ENCODE data around the gene MOSPD2. TPM values are rescaled to one million over a fixed set of nuclear protein-coding genes. Genes with fewer than 3 reads are reported as not detected.

MOSPD2 gene
- total and polyA plus RNA-seq, 2 donors (not counting 3 experiments of a cell fraction or from before 2014, with no cell fraction given): 4.9 to 14.9 TPM

DNA sequence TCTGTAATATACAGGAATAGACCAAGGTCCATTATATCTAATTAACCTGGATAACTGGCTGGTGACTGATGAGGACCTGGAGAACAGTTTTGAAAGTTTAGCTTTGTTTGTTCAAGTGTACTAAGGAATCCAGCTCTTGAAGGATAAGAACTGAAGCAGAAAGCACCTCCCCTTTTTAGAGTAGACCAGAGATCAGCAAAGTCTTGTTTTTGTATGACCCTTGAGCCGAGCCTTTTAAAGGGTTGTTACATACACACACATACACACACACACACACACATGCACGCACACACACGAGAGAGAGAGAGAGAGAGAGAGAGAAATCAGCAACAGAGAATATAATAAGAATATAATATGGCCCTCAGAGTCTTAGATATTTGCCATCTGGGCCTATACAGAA, 13.0 kb downstream of the MOSPD2 start:
- no peak overlapping the region for H3K27ac ChIP-seq (ENCODE audit: insufficient read depth, low read depth, low read length)
- H3K9me3 ChIP-seq (replicated peaks; ENCODE audit: control insufficient read depth, insufficient read depth, low read length): no peaks in the 10 kb centered on the region
- no peaks in the 10 kb centered on the region for H3K79me2 ChIP-seq (ENCODE audit: control insufficient read depth, insufficient read depth, low read length)
- TF ChIP-seq POLR2AphosphoS5 (IDR thresholded peaks at IDR 0.05; ENCODE audit: insufficient read depth, low read depth, low read length) (no peak), GATA2 (IDR thresholded peaks at IDR 0.05; ENCODE audit: insufficient read depth, insufficient read length, low read depth, low read length) (no peak), FOS (IDR thresholded peaks at IDR 0.05; ENCODE audit: borderline replicate concordance, insufficient read depth, low read length) (no peak), POLR2A (IDR thresholded peaks at IDR 0.05; ENCODE audit: low read depth, low read length) (no peak), EZH2 (IDR thresholded peaks at IDR 0.05; ENCODE audit: borderline replicate concordance, low read depth, low read length, severe bottlenecking) (no peak), MYC (IDR thresholded peaks at IDR 0.05; ENCODE audit: low read depth, low read length) (no peak), JUN (IDR thresholded peaks at IDR 0.05; ENCODE audit: borderline replicate concordance, insufficient read depth, insufficient read length, low read depth) (no peak)
- TF ChIP-seq, protein P1, sequence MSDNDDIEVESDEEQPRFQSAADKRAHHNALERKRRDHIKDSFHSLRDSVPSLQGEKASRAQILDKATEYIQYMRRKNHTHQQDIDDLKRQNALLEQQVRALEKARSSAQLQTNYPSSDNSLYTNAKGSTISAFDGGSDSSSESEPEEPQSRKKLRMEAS (IDR thresholded peaks at IDR 0.05; ENCODE audit: insufficient read depth, insufficient read length): no peak
- TF ChIP-seq, protein P2, sequence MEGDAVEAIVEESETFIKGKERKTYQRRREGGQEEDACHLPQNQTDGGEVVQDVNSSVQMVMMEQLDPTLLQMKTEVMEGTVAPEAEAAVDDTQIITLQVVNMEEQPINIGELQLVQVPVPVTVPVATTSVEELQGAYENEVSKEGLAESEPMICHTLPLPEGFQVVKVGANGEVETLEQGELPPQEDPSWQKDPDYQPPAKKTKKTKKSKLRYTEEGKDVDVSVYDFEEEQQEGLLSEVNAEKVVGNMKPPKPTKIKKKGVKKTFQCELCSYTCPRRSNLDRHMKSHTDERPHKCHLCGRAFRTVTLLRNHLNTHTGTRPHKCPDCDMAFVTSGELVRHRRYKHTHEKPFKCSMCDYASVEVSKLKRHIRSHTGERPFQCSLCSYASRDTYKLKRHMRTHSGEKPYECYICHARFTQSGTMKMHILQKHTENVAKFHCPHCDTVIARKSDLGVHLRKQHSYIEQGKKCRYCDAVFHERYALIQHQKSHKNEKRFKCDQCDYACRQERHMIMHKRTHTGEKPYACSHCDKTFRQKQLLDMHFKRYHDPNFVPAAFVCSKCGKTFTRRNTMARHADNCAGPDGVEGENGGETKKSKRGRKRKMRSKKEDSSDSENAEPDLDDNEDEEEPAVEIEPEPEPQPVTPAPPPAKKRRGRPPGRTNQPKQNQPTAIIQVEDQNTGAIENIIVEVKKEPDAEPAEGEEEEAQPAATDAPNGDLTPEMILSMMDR (IDR thresholded peaks at IDR 0.05; ENCODE audit: extremely low read depth in 1 of 2, insufficient read depth in 1 of 2, low read depth in 1 of 2, low read length in 2 of 2): no peak
- no peaks in the 10 kb centered on the region for H4K20me1 ChIP-seq (replicated peaks; ENCODE audit: control insufficient read depth, extremely low read depth, insufficient read depth, low read length)
- no peak for DNase-seq (ENCODE audit: low read depth, low spot score)
- POLR2A ChIA-PET: no interaction called here
- dilution Hi-C loops (cut with MboI; ENCODE audit: extremely low pct_ligation_motif_present, low sequenced_read_pairs) (no loop called here), intact Hi-C loops (cut with micrococcal nuclease) (no loop called here)
- no peak overlapping the region for H3K9ac ChIP-seq (replicated peaks; ENCODE audit: extremely low read depth, insufficient read depth, low read length)
- FAIRE-seq: no peak
- CTCF ChIA-PET: no interaction called here
- no peaks in the 10 kb centered on the region for H3K9me1 ChIP-seq (replicated peaks; ENCODE audit: control insufficient read depth, extremely low read depth, insufficient read depth, low read length)
- no peaks in the 10 kb centered on the region for H3K27me3 ChIP-seq (ENCODE audit: control insufficient read depth in 2 of 2, insufficient read depth in 2 of 2, low read length in 2 of 2)
- no TSS peak for BruUV-seq (replicated peaks)
- H3K4me2 ChIP-seq (ENCODE audit: insufficient read depth, low read length): no peak overlapping the region
- peaks cover 14% of the 10 kb centered on the region for H3K4me1 ChIP-seq (ENCODE audit: control insufficient read depth, extremely low read depth, insufficient read depth, low read length)
- H3K4me3 ChIP-seq (replicated peaks in 1 of 3; ENCODE audit: insufficient read depth in 1 of 3, low read depth in 1 of 3, low read length in 3 of 3): no peak overlapping the region
- no peak overlapping the region for H2AFZ ChIP-seq (ENCODE audit: low read depth, low read length)
- no peaks in the 10 kb centered on the region for H3K36me3 ChIP-seq (ENCODE audit: control insufficient read depth in 2 of 2, extremely low read depth in 1 of 2, insufficient read depth in 2 of 2, low read length in 2 of 2)

Measured in endothelial cell of umbilical vein (primary cell).